Upper lobe of left lung (tissue), 6 donors: ENCODE data around the gene TRIM50. TPM values are rescaled to one million over a fixed set of nuclear protein-coding genes. Genes with fewer than 3 reads are reported as not detected.

ENCODE experiments used
- ATAC-seq, 2 donors: fragments of 200-7000 bp; cut with Tn5 transposase; one replicate each; pipeline ENCODE4 v1.9.1; 2022; ENCODE audit warnings: mild to moderate bottlenecking in 2 of 2, moderate library complexity in 2 of 2; ENCODE audit not compliant: low FRiP score in 2 of 2
- DNase-seq, 2 donors: peaks; one replicate each; pipeline ENCODE4 v3.0.0-alpha.2; 2019 to 2020
- H3K27ac ChIP-seq, 4 donors: fragments of 200-600 bp; sonication (generic); one replicate each; pipeline ENCODE4 v1.5.1; 2016 to 2019
- H3K27me3 ChIP-seq, 4 donors: fragments of 200-600 bp; sonication (generic); one replicate each; pipeline ENCODE4 v1.5.1; 2017 to 2019
- H3K36me3 ChIP-seq, 4 donors: fragments of 200-600 bp; sonication (generic); one replicate each; pipeline ENCODE4 v1.5.1; 2016 to 2019
- H3K4me1 ChIP-seq, 4 donors: fragments of 200-600 bp; sonication (generic); one replicate each; pipeline ENCODE4 v1.5.1; 2018 to 2019
- H3K4me3 ChIP-seq, 4 donors: fragments of 200-600 bp; sonication (generic); one replicate each; pipeline ENCODE4 v1.5.1; 2017 to 2019; ENCODE audit warnings: mild to moderate bottlenecking in 2 of 4, moderate library complexity in 1 of 4
- H3K9me3 ChIP-seq, 4 donors: fragments of 200-600 bp; sonication (generic); one replicate each; pipeline ENCODE4 v1.5.1; 2018 to 2019
- EP300 ChIP-seq, 4 donors: sonication (generic); formaldehyde crosslinking; IDR thresholded peaks; one replicate each; pipeline ENCODE4 v1.5.1; 2017; ENCODE audit warnings: antibody characterized with exemption in 4 of 4, control low read depth in 2 of 4
- POLR2A ChIP-seq, 4 donors: fragments of 450-650 bp; IDR thresholded peaks; one replicate each; pipeline ENCODE4 v1.5.1; 2016 to 2017; ENCODE audit warnings: antibody characterized with exemption in 4 of 4, mild to moderate bottlenecking in 2 of 4
- POLR2AphosphoS5 ChIP-seq, 2 donors: sonication (generic); formaldehyde crosslinking; IDR thresholded peaks; one replicate each; pipeline ENCODE4 v1.5.1; 2017; ENCODE audit warnings: antibody characterized with exemption in 2 of 2
- WGBS, 2 donors: methylation state at CpG; one replicate each; pipeline ENCODE4 v1.1.5; 2017 to 2018; 5-methylcytosine and 5-hydroxymethylcytosine counted together
- total RNA-seq, 6 donors: library from RNA; depleted of rRNA in 4 of 6; stranded (reverse); fragments of >200 nt in 4 of 6; gene quantifications; one replicate each; pipeline versions ENCODE4 v1.1.0 to v1.2.1, GENCODE V29; 2016 to 2021
- TF ChIP-seq, protein P1 (sequence below), 6 experiments: fragments of 450-650 bp in 4 of 6; fragments of 200-600 bp in 2 of 6; sonication (generic) in 2 of 6; IDR thresholded peaks; one replicate each; pipeline ENCODE4 v1.5.1; 2016 to 2019; ENCODE audit warnings: antibody characterized with exemption in 6 of 6
- donor health status: DM: no; HTN: no; CAD: no; lungs with moderate emphysema.
- donor health status: DM: no; HTN: yes; CAD: no; lungs with severe emphysema.

Gene TRIM50
- total RNA-seq, 6 donors from 2014 or later: 0.13 to 0.55 (median 0.37) TPM; not detected in 3

- Histone ChIP-seq H3K4me1 (peaks cover 0 to 13% (median 8%) of the 10 kb centered on the region in 4 donors), H3K9me3 (no peaks in the 10 kb centered on the region), H3K27me3 (no peaks in the 10 kb centered on the region), H3K4me3 (no peak overlapping the region), H3K36me3 (no peaks in the 10 kb centered on the region), H3K27ac (no peak overlapping the region)
- no peak for DNase-seq
- no peak for ATAC-seq
- WGBS, 2 donors: 87 to 92% methylated on average over 9 to 13 of the region's 13 CpGs
- no peak for TF ChIP-seq POLR2A (IDR thresholded peaks at IDR 0.05)
- TF ChIP-seq POLR2AphosphoS5 (IDR thresholded peaks at IDR 0.05): no peak
- no peak for TF ChIP-seq EP300 (IDR thresholded peaks at IDR 0.05)
- TF ChIP-seq, protein P1, sequence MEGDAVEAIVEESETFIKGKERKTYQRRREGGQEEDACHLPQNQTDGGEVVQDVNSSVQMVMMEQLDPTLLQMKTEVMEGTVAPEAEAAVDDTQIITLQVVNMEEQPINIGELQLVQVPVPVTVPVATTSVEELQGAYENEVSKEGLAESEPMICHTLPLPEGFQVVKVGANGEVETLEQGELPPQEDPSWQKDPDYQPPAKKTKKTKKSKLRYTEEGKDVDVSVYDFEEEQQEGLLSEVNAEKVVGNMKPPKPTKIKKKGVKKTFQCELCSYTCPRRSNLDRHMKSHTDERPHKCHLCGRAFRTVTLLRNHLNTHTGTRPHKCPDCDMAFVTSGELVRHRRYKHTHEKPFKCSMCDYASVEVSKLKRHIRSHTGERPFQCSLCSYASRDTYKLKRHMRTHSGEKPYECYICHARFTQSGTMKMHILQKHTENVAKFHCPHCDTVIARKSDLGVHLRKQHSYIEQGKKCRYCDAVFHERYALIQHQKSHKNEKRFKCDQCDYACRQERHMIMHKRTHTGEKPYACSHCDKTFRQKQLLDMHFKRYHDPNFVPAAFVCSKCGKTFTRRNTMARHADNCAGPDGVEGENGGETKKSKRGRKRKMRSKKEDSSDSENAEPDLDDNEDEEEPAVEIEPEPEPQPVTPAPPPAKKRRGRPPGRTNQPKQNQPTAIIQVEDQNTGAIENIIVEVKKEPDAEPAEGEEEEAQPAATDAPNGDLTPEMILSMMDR (IDR thresholded peaks at IDR 0.05): no peak
Observed at GRCh38 chr7:73359746-73360375, 32.0 kb upstream of the TRIM50 start.

- 90 to 92% methylated on average over 11 of the region's 11 CpGs for WGBS, 2 donors
- H3K4me1 ChIP-seq: peaks cover 0 to 13% (median 8%) of the 10 kb centered on the region in 4 donors
- no peak for ATAC-seq
Observed at GRCh38 chr7:73359306-73359705, 31.4 kb upstream of the TRIM50 start.

DNA sequence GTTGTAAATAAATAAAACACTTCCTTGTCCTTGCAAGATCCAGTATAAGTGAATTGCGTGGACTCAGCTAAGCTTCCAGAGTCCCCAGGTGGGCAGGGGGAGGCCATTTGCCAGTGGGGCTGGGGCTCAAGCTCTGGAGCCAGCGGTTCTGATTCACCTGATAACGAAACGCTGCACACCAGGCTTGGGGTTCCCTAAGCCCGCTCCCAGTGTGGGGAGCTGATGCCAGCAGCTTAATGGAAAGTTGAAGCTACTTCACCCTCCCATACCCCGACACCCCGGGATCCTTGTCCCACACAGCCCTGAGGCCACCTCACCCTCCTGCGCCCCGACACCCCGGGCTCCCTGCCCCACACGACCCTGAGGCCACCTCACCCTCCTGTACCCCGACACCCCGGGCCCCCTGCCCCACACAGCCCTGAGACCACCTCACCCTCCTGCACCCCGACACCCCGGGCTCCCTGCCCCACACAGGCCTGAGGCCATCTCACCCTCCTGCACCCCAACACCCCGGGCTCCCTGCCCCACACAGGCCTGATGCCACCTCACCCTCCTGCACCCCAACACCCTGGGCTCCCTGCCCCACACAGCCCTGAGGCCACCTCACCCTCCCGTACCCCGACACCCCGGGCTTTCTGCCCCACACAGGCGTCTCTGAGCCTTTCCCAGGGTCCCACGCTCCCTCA is 30.9 kb upstream of the TRIM50 start:
- TF ChIP-seq POLR2AphosphoS5 (IDR thresholded peaks at IDR 0.05) (no peak), EP300 (IDR thresholded peaks at IDR 0.05) (no peak), POLR2A (IDR thresholded peaks at IDR 0.05) (no peak)
- TF ChIP-seq, protein P1 (IDR thresholded peaks at IDR 0.05): no peak
- 75 to 78% methylated on average over 20 of the region's 21 CpGs for WGBS, 2 donors
- ATAC-seq: peak in 1 of 2 donors; percentile 23

More at GRCh38 chr7:73359306-73359705, 31.4 kb upstream of the TRIM50 start:
- Histone ChIP-seq H3K27ac (no peak overlapping the region), H3K4me3 (no peak overlapping the region), H3K36me3 (no peaks in the 10 kb centered on the region), H3K9me3 (no peaks in the 10 kb centered on the region), H3K27me3 (no peaks in the 10 kb centered on the region)
- DNase-seq: no peak
- TF ChIP-seq, protein P1 (IDR thresholded peaks at IDR 0.05): no peak
- TF ChIP-seq POLR2A (IDR thresholded peaks at IDR 0.05): no peak
- TF ChIP-seq POLR2AphosphoS5 (IDR thresholded peaks at IDR 0.05): no peak
- no peak for TF ChIP-seq EP300 (IDR thresholded peaks at IDR 0.05)

DNA sequence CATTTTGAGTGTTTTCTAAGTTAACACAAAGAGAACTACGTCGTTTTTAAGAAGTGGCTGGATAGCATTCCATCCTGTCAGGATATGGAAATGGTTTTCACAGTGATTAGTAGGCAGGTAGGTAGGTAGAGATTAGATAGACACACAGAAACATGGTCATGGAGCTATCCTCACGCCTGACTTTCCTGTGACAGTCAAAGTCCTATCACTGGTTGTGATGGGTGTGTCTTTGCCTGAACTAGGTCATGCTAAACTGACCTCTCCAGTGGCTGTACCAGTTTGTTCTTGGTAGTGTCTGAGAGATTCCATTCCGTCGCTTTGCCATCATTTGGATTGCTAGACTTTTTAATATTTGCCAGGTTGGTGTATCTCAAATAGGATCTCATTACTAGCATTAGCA is 28.3 kb upstream of the TRIM50 start:
- 67 to 80% methylated on average over 5 of the region's 5 CpGs for WGBS, 2 donors
- H3K36me3 ChIP-seq: no peaks in the 10 kb centered on the region
- H3K4me1 ChIP-seq: peaks cover 0 to 13% (median 8%) of the 10 kb centered on the region in 4 donors
- H3K4me3 ChIP-seq: no peak overlapping the region
- TF ChIP-seq, protein P1 (IDR thresholded peaks at IDR 0.05): no peak
- TF ChIP-seq POLR2A (IDR thresholded peaks at IDR 0.05): no peak
- no peak for TF ChIP-seq EP300 (IDR thresholded peaks at IDR 0.05)
- no peak for TF ChIP-seq POLR2AphosphoS5 (IDR thresholded peaks at IDR 0.05)
- ATAC-seq (no peak), DNase-seq (no peak)
- H3K27ac ChIP-seq: no peak overlapping the region
- H3K27me3 ChIP-seq: no peaks in the 10 kb centered on the region
- H3K9me3 ChIP-seq: no peaks in the 10 kb centered on the region

More for the DNA sequence above, 30.9 kb upstream of the TRIM50 start:
- Histone ChIP-seq H3K9me3 (no peaks in the 10 kb centered on the region), H3K27ac (peak overlapping the region in 1 of 4 donors; percentile 71), H3K4me3 (peak overlapping the region in 3 of 4 donors; percentile 32 to 45 (median 36)), H3K27me3 (no peaks in the 10 kb centered on the region), H3K4me1 (peaks cover 0 to 13% (median 8%) of the 10 kb centered on the region in 4 donors), H3K36me3 (no peaks in the 10 kb centered on the region)
- no peak for DNase-seq
